Measurements from ENCODE around the gene APOBEC3C. TPM values are rescaled to one million over a fixed set of nuclear protein-coding genes. Genes with fewer than 3 reads are reported as not detected.

APOBEC3C gene
- total and polyA plus RNA-seq, 2 experiments from 2014 or later: 7.0 to 49.2 TPM

- no peak for TF ChIP-seq ZNF462 (CRISPR knock-in tag; IDR thresholded peaks at IDR 0.05)
- TF ChIP-seq CTCF (conservative IDR thresholded peaks at IDR 0.05; ENCODE audit: low read depth in 2 of 2): peak; percentile 83 to 90
- Histone ChIP-seq H3K4me1 (ENCODE audit: insufficient read depth) (peaks cover 8% of the 10 kb centered on the region; the same call in 1 of the 2 replicates), H3F3A (replicated peaks; ENCODE audit: low read depth) (peaks cover 2% of the 10 kb centered on the region; the same call in 1 of the 2 replicates), H3K27ac (ENCODE audit: low read depth) (no peak overlapping the region), H3K4me2 (no peak overlapping the region), H2AFZ (peak overlapping the region; percentile 75; the same call in 1 of the 2 replicates), H3K79me2 (replicated peaks; ENCODE audit: insufficient read depth) (no peaks in the 10 kb centered on the region), H3K4me3 (no peak overlapping the region), H3K9me2 (ENCODE audit: insufficient read depth) (no peaks in the 10 kb centered on the region), H4K20me1 (replicated peaks; ENCODE audit: insufficient read depth) (no peaks in the 10 kb centered on the region), H3K27me3 (ENCODE audit: insufficient read depth) (no peaks in the 10 kb centered on the region), H3K36me3 (ENCODE audit: insufficient read depth) (no peaks in the 10 kb centered on the region)
- Mint-ChIP-seq H3K4me3 (no peak overlapping the region; the same call in 2 of the 3 replicates), H3K9me3 (no peaks in the 10 kb centered on the region; the same call in 1 of the 3 replicates), H3K36me3 (ENCODE audit: low read depth) (peaks cover 6% of the 10 kb centered on the region; the same call in 2 of the 3 replicates), H3K4me1 (peaks cover 21% of the 10 kb centered on the region), H3K27me3 (ENCODE audit: insufficient read depth, low read depth, poor library complexity) (peaks cover 16% of the 10 kb centered on the region), H3K27ac (no peak overlapping the region)
- ATAC-seq: peak; percentile 97
- DNase-seq (ENCODE audit: low spot score): peak; percentile 94
Observed at GRCh38 chr22:39003165-39003638, 10.9 kb upstream of the APOBEC3C start.

- DNase-seq (ENCODE audit: low spot score) (no peak), ATAC-seq (no peak)
- TF ChIP-seq REST (IDR thresholded peaks at IDR 0.05; ENCODE audit: unreplicated experiment) (no peak), STAT1 (IDR thresholded peaks at IDR 0.05; ENCODE audit: unreplicated experiment) (no peak), EZH2phosphoT487 (IDR thresholded peaks at IDR 0.05; ENCODE audit: unreplicated experiment) (no peak), JUNB (IDR thresholded peaks at IDR 0.05; ENCODE audit: unreplicated experiment) (no peak)
- peaks cover 13% of the 10 kb centered on the region for H3K27me3 Mint-ChIP-seq (ENCODE audit: insufficient read depth, low read depth, poor library complexity)
- Histone ChIP-seq H3F3A (replicated peaks; ENCODE audit: low read depth) (peaks cover 2% of the 10 kb centered on the region; the same call in 1 of the 2 replicates), H3K9me2 (ENCODE audit: insufficient read depth) (no peaks in the 10 kb centered on the region), H4K20me1 (replicated peaks; ENCODE audit: insufficient read depth) (no peaks in the 10 kb centered on the region), H3K79me2 (replicated peaks; ENCODE audit: insufficient read depth) (no peaks in the 10 kb centered on the region), H3K4me3 (no peak overlapping the region), H2AFZ (no peak overlapping the region), H3K4me1 (ENCODE audit: insufficient read depth) (peaks cover 8% of the 10 kb centered on the region; the same call in 1 of the 2 replicates), H3K27ac (ENCODE audit: low read depth) (no peak overlapping the region), H3K27me3 (ENCODE audit: insufficient read depth) (no peaks in the 10 kb centered on the region), H3K36me3 (ENCODE audit: insufficient read depth) (no peaks in the 10 kb centered on the region), H3K4me2 (no peak overlapping the region)
- no peaks in the 10 kb centered on the region for H3K9me3 Mint-ChIP-seq
- peaks cover 7% of the 10 kb centered on the region; the same call in 2 of the 3 replicates for H3K4me1 Mint-ChIP-seq
- no peak overlapping the region for H3K4me3 Mint-ChIP-seq
- no peak overlapping the region for H3K27ac Mint-ChIP-seq
- H3K36me3 Mint-ChIP-seq (ENCODE audit: low read depth): no peaks in the 10 kb centered on the region
Observed at GRCh38 chr22:39007177-39007576, 6.9 kb upstream of the APOBEC3C start.

Data from GM23338 (cell line).